Lung (tissue), 12 donors: ENCODE measurements around the gene ZDHHC3. TPM values are rescaled to one million over a fixed set of nuclear protein-coding genes. Genes with fewer than 3 reads are reported as not detected.

Experiments used
- ATAC-seq: fragments of 200-7000 bp; cut with Tn5 transposase; one replicate; pipeline ENCODE4 v1.9.1; 2020; ENCODE audit warnings: moderate number of reproducible peaks; ENCODE audit not compliant: insufficient read depth, low FRiP score
- DNase-seq, 3 donors: peaks; one replicate each; pipeline ENCODE4 v3.0.0-alpha.2; 2013 to 2017
- H3K27ac ChIP-seq, 2 donors: one replicate each; pipeline ENCODE4 v1.5.1; 2013; ENCODE audit warnings: mild to moderate bottlenecking in 2 of 2, moderate library complexity in 2 of 2, control low read depth in 1 of 2, inconsistent platforms in 1 of 2, low read depth in 1 of 2, low read length in 1 of 2
- H3K27me3 ChIP-seq, 3 donors: one replicate each; pipeline ENCODE4 v1.5.1; 2013; ENCODE audit warnings: low read length in 2 of 3; ENCODE audit not compliant: control insufficient read depth in 3 of 3, insufficient read depth in 3 of 3
- H3K36me3 ChIP-seq, 4 donors: one replicate each; pipeline ENCODE4 v1.5.1; 2013; ENCODE audit warnings: low read length in 4 of 4, mild to moderate bottlenecking in 1 of 4, moderate library complexity in 1 of 4; ENCODE audit not compliant: control insufficient read depth in 4 of 4, insufficient read depth in 4 of 4
- H3K4me1 ChIP-seq, 5 donors: one replicate each; pipeline ENCODE4 v1.5.1; 2013; ENCODE audit warnings: low read length in 5 of 5, mild to moderate bottlenecking in 2 of 5, moderate library complexity in 1 of 5; ENCODE audit not compliant: control insufficient read depth in 5 of 5, insufficient read depth in 5 of 5
- H3K4me3 ChIP-seq: one replicate; pipeline ENCODE4 v1.5.1; 2013; ENCODE audit warnings: mild to moderate bottlenecking, control low read depth, moderate library complexity
- H3K9ac ChIP-seq, 2 donors: one replicate each; pipeline ENCODE4 v1.5.1; 2013; ENCODE audit warnings: low read length in 2 of 2, control low read depth in 1 of 2; ENCODE audit not compliant: insufficient read depth in 1 of 2
- H3K9me3 ChIP-seq, 4 donors: one replicate each; pipeline ENCODE4 v1.5.1; 2013; ENCODE audit warnings: low read length in 3 of 4, mild to moderate bottlenecking in 1 of 4, moderate library complexity in 1 of 4; ENCODE audit not compliant: control insufficient read depth in 4 of 4, insufficient read depth in 3 of 4
- CTCF ChIP-seq: IDR thresholded peaks from 2 replicates; pipeline ENCODE4 v1.5.1; 2012; ENCODE audit warnings: mild to moderate bottlenecking; ENCODE audit errors: control extremely low read depth, extremely low read depth
- WGBS, 2 donors: extraction: QIAGEN DNeasy Blood & Tissue Kit; methylation state at CpG; one replicate each; pipeline ENCODE4 v1.1.7; 2013; 5-methylcytosine and 5-hydroxymethylcytosine counted together
- polyA plus RNA-seq, 2 donors: library from polyadenylated mRNA; stranded (reverse); fragments of 200-250 nt; gene quantifications; one replicate each; pipeline ENCODE4 v1.2.1, GENCODE V29; 2013
- total RNA-seq, 2 donors: library from RNA; depleted of rRNA in 1 of 2; stranded (reverse); fragments of >200 nt in 1 of 2; gene quantifications; one replicate each; pipeline ENCODE4 v1.2.1, GENCODE V29; 2014 to 2021
- donor health status: control.
- donor health status: control.
- donor health status: Bipolar disorder and iron deficiency.
- donor health status: healthy.
- donor health status: DM: yes; HTN: yes; CAD: no.

Gene ZDHHC3
- total and polyA plus RNA-seq, 4 donors = 49.8 to 96.2 (median 78.0) TPM

GRCh38 chr3:45000823-45001222 lies 24.8 kb upstream of the ZDHHC3 start:
- Histone ChIP-seq H3K9me3 (no peaks in the 10 kb centered on the region), H3K27me3 (no peaks in the 10 kb centered on the region), H3K4me3 (no peak overlapping the region), H3K9ac (no peak overlapping the region), H3K4me1 (peaks cover 2 to 19% (median 5%) of the 10 kb centered on the region in 5 donors), H3K36me3 (peaks cover 12 to 50% (median 33%) of the 10 kb centered on the region in 4 donors), H3K27ac (no peak overlapping the region)
- WGBS, 2 donors = 95 to 98% methylated on average over 4 of the region's 4 CpGs
- no peak for TF ChIP-seq CTCF
- ATAC-seq (no peak), DNase-seq (no peak)

- ATAC-seq (no peak), DNase-seq (peak; percentile 27 to 79 (median 45))
- Histone ChIP-seq H3K9me3 (no peaks in the 10 kb centered on the region), H3K4me3 (no peak overlapping the region), H3K27ac (no peak overlapping the region), H3K36me3 (peaks cover 7 to 42% (median 29%) of the 10 kb centered on the region in 4 donors), H3K4me1 (peaks cover 5 to 28% (median 9%) of the 10 kb centered on the region in 5 donors), H3K9ac (no peak overlapping the region), H3K27me3 (no peaks in the 10 kb centered on the region)
- no peak for TF ChIP-seq CTCF
- 66 to 77% methylated on average over 2 of the region's 2 CpGs for WGBS, 2 donors
Observed at GRCh38 chr3:44999782-45000181, 23.8 kb upstream of the ZDHHC3 start.

- no peak overlapping the region for H3K27ac ChIP-seq
- peak overlapping the region; percentile 21 to 24 for H3K9ac ChIP-seq
- no peaks in the 10 kb centered on the region for H3K27me3 ChIP-seq
- TF ChIP-seq CTCF = no peak
- ATAC-seq (no peak), DNase-seq (peak in 1 of 3 donors; percentile 47)
- WGBS, 2 donors = 69 to 80% methylated on average over 3 of the region's 3 CpGs
- H3K4me1 ChIP-seq = peaks cover 9 to 34% (median 15%) of the 10 kb centered on the region in 5 donors
- peaks cover 2 to 40% (median 22%) of the 10 kb centered on the region in 4 donors for H3K36me3 ChIP-seq
- H3K4me3 ChIP-seq = no peak overlapping the region
- H3K9me3 ChIP-seq = no peaks in the 10 kb centered on the region
Observed at GRCh38 chr3:44996556-44996969, 20.6 kb upstream of the ZDHHC3 start.
